ENCODE measurements around the gene CTBP2. TPM values are rescaled to one million over a fixed set of nuclear protein-coding genes. Genes with fewer than 3 reads are reported as not detected.
"Not testable (repeated sequence)": the region's sequence is repeated elsewhere in the genome, so short reads cannot be mapped to it uniquely, and the experiment has no call there.

The CTBP2 gene
- total RNA-seq, 1 donor from 2014 or later, result 0.23 TPM

DNA sequence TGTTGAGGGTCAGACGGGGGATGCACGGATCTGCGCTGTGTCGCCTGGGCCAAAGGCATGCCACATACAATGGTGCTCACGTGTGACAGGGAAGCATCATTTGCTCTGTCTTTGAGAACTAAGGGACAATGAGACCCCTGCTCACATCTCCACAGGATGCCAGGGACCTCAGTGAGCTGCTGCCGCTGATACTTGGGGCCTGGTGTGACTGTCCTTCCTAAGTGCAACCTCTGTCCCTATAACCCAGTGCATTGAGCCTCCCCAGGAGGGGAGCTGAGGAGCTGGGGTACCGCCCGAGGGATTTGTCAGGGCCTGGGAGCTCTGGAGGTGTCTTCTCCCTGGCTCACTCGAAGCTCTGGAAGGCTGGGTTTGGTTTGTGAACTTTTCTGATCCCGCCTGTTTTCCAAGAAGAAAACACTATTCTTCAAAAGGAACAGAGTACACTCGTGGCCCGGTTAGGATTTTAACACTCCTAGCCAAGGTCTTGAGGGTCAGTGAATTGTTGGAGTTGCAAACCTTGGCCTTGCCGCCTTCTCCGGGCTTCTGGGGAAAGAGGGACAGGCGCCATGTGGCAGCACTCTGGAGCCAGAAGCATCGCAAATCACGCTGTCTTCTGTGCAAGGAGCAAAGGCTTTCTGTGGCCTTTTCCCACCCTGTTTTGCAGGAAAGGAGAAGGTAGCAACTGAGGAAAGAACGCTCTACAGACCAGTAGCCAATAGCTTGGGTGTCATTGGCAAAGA, 26.2 kb upstream of the CTBP2 start:
- intact Hi-C loops (cut with micrococcal nuclease), result no loop called here

DNA sequence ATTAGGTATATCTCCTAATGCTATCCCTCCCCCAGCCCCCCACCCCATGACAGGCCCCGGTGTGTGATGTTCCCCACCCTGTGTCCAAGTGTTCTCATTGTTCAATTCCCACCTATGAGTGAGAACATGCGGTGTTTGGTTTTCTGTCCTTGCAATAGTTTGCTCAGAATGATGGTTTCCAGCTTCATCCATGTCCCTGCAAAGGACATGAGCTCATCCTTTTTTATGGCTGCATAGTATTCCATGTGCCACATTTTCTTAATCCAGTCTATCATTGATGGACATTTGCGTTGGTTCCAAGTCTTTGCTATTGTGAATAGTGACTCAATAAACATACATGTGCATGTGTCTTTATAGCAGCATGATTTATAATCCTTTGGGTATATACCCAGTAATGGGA, 18.7 kb upstream of the CTBP2 start:
- intact Hi-C loops (cut with micrococcal nuclease), result not testable (repeated sequence)

DNA sequence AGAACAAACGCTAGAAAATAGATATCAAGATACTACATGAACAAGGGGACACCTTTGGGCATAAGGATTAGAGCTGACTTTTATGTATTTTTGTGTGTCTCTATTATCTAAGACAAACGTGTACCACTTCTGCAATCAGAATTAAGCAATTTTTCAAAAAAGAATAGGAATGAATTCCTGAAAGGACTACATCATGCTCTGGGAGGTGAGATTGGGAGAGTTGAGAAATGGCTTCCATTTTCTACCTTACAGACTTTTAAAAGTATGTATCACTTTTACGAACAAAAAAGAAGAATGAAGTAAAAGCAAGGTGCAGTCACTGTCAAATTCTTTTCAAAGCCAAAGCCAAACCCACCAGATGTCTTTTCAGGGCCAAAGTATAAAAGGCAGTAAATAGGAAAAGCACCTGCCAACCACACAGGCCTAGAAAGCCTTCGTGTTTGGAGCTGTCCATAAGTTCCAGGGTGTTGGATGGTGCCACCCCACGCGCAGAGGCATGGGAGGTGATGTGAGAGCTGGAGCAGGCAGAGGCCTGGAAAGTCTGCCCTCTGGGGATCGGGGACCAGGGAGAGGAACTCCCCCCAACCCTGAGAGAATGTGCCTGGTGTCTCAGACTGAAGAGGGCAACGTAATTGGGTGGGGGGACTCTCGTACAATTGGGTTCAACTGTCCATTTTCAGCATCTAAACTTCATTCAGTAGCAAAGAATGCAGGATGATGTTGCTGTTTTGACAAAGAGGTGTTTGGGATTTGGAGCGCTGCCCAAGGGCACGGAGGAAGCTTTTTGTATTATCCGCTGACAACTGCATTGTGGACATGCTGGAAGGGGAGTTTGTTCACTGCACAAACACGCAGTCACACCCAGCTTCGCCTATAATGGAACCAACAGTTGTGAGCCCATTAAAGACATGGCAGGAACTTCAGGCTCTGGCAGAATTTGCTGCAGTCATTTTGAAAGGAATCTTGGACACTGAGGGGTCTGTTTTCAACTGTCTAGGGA, 17.6 kb upstream of the CTBP2 start:
- intact Hi-C loops (cut with micrococcal nuclease), result no loop called here

DNA sequence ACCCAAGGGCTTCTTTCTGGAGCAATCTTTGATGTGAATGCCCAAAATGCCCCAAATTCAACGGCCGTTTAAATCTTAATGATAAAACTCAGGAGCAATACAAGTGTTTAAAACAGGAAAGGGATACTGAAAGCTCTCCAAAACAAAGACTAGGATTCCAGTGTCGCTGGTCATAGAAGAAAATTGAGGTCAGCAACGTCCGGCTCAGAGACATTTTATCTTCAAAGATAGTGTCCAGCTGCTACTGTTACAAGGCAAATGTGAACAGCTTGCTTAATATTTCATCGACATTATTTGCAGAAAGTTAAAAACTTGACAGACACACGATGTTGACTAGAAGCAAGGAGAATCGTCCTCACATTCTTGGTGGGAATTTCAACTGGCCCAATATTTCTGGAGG, 15.4 kb upstream of the CTBP2 start:
- intact Hi-C loops (cut with micrococcal nuclease), result no loop called here

DNA sequence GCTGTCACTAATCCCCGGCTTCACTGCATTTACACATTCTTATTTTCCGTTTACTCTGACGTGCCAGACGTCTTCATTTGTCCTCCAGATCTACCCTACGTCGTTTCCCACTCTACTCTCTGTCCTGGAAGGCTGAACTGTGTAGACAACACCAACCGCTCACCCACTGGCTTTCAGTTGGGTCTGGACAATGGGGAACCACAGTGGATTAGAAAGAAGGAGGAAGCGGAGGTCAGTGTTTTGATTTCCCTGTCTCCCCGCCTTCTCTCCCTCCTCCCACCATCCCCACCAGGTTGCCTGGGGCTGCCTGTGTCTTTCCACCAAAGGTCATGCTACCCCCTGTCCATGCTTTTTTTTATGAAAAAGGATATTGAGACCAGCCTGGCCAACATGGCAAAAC, 14.0 kb upstream of the CTBP2 start:
- intact Hi-C loops (cut with micrococcal nuclease), result no loop called here

DNA sequence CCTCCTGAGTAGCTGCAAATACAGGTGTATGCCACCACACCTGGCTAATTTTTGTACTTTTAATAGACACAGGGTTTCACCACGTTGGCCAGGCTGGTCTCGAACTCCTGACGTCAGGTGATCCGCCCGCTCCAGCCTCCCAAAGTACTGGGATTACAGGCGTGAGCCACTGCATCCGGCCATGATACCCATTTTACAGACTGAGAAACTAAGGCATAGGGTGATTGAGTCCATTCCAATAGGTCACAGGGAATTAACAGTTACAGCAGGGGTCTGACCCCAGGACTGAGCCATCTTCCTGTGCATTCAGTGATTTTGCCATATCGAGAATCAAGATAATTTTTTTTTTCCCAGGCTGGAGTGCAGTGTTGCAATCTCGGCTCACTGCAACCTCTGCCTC, 12.3 kb upstream of the CTBP2 start:
- intact Hi-C loops (cut with micrococcal nuclease), result no loop called here

DNA sequence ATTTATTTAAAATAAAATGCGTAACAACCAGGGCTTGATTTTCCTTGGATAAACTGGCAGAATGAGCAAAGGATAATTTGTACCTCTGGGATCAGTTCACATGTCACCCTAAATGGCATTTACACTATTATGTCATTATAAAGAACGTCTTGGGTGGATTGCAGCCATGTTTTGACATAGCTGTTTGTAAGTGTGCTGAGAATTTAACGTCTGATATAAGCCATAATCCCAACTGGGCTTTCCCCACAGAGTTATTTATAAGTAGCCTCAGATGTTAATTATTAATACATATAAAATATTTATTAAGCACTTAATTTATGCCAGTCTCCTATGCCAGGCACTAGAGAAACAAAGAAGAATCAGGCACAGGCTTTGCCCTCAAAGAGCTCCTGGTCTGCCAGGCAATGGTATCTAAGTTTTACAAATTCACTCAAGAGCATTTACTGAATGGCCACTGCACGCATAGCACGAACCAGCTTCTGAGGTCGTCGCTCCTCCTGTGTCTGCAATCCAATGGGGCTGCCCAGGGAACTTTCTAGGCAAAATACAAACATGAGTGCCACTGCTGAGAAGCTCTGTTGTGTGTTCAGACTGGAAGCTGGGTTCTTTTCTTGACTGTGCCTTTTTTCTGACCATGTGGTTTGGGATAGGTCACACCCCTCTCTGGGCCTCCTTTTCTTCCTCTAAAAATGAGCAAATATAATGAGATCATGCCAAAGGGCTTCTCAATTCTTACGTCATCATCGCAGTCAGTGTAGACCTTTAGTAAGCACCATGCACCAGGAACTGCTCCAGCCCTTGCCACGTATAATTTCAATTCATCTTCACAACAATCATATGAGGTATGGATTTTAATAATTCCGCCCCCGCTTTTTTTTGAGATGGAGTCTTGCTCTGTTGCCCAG, 11.3 kb upstream of the CTBP2 start:
- intact Hi-C loops (cut with micrococcal nuclease), result no loop called here

DNA sequence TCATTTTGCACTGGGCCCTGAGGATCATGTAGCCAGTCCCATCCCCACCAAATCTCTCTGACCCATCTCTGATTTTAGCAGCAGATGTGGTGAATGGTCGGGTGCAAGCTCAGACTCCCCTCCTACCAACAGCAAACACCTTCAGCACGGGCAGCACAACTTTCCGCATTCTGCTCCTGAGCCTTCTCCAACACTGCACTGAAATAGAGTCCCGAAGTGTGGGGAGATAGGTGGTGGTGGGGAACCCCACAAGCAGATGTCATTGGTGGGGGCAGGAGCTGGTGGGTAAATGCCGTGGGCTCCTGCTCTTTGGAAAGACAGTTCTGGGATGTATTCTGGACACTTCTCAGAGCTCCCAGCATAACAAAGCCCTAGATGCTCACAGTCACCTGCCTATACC, 9.6 kb upstream of the CTBP2 start:
- intact Hi-C loops (cut with micrococcal nuclease), result no loop called here

DNA sequence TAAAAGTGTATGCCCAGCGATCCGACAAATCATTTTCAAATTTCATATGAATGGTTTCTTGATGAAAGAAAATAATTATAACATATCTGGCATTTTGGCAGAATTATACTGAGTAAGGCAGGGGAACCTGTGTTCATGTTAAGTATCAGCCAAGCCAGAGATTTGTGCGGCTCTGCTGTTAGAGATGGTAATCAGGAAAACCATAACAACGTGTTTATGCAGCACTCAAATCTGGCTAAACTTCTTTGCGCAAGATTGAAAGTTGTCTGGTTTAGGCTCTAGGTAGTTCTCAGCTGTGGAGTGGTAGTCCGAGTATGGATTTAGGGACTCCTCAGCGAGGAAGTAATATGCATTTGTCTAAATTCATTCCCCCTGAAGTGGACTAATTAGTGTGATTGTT, 8.9 kb upstream of the CTBP2 start:
- intact Hi-C loops (cut with micrococcal nuclease), result no loop called here

DNA sequence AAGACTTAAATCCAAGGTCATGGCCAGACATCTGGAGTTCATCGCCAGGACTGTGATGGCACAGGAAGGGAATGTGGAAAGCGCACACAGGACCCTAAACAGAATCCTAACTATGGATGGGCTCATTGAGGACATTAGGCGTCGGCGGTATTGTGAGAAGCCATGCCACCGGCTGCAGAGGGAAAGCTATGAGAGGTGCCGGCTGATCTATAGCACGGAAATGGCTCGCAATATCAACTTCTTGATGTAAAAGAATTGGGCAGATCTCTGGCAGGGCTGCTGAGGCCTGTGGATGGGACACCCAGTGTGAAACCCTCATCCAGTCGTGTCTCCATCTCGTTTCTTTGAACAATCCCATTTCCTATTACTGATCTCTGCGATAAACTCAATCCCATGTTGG, 6.3 kb upstream of the CTBP2 start:
- intact Hi-C loops (cut with micrococcal nuclease), result no loop called here

DNA sequence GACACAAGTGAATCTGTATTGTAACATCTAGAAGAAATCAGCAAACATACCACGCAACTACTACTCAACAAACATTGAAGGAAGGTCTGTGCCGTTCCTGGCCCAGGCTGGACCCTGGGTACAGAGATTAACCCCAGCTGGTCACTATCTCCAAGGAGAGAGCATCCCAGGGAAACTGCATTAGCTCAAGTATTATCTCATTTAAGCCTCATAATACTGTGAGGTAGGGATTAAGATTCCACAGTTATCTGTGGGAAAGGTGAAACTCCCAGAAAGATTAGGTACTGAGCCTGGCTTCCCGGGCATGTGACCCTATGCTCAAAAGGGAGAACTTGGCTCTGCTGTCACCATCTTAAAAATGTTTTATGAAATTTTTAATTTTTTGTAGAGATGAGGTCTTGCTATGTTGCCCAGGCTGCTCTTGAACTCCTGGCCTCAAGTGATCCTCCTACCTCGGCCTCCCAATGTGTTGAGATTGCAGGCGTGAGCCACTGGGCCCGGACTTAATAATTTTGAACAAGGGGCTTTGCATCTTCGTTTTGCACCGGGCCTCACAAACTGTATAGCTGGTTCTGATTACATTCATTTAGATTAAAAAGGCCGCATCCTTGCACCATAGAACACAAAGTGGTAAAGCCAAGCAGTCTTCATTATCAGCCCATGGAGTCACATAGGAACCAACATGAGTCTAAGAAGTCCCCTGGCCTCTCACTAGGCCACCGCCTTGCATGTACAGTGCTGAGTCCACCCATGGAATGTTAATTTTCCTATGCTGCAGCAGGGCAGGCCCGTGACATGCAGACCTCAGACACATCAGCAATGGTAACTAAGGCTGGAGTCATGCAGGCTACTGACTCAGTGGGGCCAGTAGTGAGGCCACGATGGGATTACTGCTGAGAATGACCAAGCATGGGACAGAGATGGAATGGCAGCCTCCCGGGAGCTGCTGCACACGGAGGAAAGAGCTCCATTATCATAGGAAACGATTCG, 5.5 kb upstream of the CTBP2 start:
- intact Hi-C loops (cut with micrococcal nuclease), result no loop called here

DNA sequence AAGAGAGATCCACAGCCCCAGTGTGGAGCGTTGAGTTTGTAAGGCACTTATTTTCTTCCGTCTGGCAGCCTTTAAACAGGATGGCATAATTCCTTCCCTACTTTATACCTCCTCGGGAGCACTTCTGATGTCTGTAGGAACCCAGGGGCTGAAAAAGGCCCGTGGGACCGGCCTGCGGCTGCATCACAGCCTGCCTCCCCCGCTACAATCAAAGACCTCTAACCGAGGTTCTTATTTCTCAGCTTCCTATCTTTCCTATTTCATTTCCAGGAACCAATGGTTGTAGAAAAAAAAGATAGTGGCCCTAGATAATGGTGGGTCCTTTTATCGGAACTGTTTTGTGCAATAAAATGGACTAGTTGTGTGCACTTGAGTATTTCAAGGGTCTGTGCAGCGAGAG, 4.1 kb upstream of the CTBP2 start:
- intact Hi-C loops (cut with micrococcal nuclease), result no loop called here

DNA sequence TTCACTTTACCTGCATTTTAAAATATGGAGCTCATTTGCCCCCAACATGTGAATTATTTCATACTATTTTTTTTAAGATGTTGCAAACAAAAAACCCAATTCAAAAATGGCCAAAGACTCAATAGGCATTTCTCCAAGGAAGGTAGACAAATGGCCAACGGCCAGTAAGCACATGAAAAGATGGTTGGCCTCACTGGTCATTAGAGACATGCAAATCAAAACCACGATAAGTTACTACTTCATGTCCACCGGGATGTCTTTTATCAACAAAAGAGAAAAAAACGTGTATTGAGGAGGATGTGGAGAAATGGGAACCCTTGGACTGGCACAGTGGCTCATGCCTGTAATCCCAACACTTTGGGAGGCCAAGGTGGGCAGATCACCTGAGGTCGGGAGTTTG, 3.4 kb upstream of the CTBP2 start:
- intact Hi-C loops (cut with micrococcal nuclease), result no loop called here

DNA sequence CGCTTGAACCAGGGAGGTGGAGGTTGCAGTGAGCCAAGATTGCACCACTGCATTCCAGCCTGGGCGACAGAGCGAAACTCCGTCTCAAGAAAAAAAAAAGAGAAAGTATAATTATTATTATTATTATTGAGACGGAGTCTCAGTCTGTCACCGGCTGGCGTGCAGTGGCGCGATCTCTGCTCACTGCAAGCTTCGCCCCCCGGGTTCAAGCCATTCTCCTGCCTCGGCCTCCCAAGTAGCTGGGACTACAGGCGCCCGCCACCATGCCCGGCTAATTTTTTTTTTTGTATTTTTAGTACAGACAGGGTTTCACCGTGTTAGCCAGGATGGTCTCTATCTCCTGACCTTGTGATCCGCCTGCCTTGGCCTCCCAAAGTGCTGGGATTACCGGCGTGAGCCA, 2.9 kb upstream of the CTBP2 start:
- intact Hi-C loops (cut with micrococcal nuclease), result not testable (repeated sequence)

DNA sequence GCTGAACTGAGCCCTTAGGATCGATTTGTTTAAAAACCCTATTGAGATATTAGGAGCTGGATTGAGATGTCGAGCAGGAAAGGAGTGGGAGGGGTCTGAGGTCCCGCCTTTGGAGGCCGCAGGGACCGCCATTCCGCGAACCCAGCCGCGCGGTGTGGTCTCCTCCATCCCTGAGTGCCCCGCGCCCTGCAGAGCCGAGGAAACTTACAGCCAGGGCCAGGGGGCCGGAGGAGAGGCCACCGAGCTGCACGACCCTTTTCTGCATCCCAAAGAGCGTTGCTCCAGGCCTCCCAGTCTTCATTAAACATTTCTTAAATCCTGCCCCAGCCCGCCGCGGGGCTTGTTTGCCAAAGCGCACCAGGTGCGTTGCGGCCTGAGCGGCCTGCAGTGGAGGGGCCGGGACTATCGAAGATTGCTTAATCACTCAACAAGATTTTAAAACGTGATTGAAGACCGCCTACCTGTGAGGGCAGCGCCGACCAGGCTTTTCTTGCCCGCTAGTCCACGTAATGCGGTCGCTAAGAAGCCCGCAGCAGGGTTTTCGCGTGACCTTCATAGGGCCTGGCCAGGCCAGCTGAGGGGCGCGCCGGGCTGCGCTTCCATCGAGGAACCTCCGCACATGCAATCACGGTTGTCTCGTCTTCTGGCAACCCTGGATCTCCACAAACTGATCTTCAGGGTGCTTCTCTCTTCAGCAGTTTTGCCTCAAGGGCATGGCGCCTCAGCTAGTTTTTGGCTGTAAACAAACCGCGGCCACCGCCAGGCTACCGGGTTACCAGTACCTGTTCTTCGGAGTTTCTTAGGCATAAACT, 2.0 kb upstream of the CTBP2 start:
- intact Hi-C loops (cut with micrococcal nuclease), result no loop called here

DNA sequence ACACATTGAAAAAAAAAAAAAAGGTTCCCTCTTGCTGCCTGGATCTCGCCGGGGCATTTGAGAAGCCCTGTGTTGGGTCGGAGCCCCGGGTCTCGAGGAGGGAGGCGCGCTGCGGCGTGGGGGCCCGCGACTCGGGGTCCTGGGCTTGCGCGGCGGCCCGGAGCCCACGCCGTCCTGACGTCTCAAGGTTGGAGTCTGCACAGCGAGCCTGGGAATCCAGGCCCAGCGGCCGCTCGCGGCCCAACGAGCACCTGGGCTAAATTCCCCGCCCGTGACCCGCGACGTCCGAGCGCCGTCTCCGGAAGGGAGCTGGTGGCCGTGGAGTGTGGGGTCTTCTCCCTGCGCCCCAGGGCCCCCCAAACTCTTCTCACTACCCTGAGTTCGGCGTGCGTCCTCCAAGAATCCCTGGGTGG, 1.4 kb upstream of the CTBP2 start:
- intact Hi-C loops (cut with micrococcal nuclease), result no loop called here

DNA sequence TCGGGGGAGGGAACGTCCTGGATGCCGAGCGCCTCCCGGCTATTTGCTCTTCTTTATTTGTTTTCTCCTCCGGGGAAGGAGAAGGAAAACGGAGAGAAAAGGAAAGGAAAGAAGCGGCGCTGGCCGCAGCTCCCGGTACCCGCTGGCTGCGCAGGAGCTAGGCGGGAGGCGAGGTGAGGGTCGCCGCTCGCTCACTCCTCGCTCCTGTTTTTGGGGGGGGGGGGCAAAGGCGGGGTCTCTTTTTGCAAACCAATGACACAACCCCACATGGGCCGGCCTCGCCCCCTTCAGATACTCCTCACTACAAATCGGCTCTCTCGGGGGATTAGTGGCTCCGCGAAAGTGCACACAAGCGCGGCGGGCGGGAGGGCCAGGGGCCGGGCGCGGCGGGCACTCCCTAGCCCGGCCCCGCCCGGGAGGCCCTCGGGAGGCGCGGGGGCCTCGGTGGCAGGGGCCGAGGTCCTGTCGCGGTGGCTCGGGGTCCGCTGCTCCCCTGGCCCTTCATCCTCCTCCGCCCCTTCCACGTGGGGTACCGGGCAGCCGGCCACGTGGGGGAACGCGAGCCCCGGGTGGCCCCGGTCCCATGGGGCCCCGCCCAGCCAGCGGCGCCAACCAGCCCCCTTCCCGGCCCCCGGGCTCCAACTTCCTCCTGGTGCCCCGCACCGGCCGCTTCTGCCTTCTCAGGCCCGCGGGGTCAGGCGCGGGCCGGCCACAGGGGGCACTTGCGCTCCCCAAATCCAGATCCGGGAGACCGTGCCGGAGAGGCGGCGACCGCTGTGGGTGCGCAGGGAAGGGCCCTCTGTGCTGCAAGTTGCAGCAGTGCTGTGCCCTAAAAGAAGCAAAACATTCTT, 718 bp upstream of the CTBP2 start:
- intact Hi-C loops (cut with micrococcal nuclease), result no loop called here

DNA sequence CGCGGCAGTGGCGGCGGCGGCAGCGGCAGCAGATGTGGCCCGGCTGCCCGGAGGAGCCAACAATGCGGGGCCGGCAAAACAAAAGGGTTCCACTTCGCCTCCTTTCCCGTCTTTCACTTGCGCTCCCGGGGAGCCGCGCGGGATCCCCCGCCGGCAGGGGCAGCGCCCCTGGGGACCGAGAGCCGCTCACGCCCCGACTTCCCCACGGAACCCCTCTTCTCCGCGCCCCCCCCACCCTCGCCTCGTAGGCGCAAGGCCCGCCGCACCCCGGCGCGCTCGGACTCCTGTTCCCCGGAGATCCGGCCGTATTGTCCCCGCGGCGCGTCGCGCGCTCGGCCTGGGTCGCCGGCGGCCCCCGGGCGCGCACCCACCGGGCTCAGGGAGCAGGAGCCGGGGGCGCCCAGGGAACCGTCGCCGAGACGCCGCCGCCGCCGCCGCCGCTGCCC, 854 bp downstream of the CTBP2 start:
- intact Hi-C loops (cut with micrococcal nuclease), result no loop called here
